Hematopoietic multipotent progenitor cell (in vitro differentiated cells): ENCODE results near the gene DPP6. TPM values are rescaled to one million over a fixed set of nuclear protein-coding genes. Genes with fewer than 3 reads are reported as not detected.

Source experiments
- DNase-seq, 3 donors: peaks; one replicate each; pipeline ENCODE4 v3.0.0-alpha.2; 2011 to 2015; ENCODE audit warnings: low read depth in 2 of 3, low spot score in 2 of 3
- total RNA-seq: library from RNA; depleted of rRNA; stranded (reverse); fragments of >200 nt; gene quantifications from one replicate; pipeline ENCODE4 v1.2.3, GENCODE V29; 2012

The DPP6 gene
- total RNA-seq, 1 donor: 0.27 TPM

GRCh38 chr7:154843670-154844237 is 791.6 kb downstream of the DPP6 start:
- no peak for DNase-seq

- no peak for DNase-seq
These were observed 792.3 kb downstream of the DPP6 start for GRCh38 chr7:154844499-154844898.

GRCh38 chr7:154844955-154845354 is 792.8 kb downstream of the DPP6 start:
- no peak for DNase-seq

GRCh38 chr7:154848464-154848863 is 796.3 kb downstream of the DPP6 start:
- no peak for DNase-seq

GRCh38 chr7:154852205-154852604 is 800.0 kb downstream of the DPP6 start:
- DNase-seq: no peak

- no peak for DNase-seq
These were observed 801.0 kb downstream of the DPP6 start for GRCh38 chr7:154853063-154853726.

GRCh38 chr7:154853727-154854095 is 801.5 kb downstream of the DPP6 start:
- DNase-seq: no peak

- DNase-seq: no peak
These were observed 802.6 kb downstream of the DPP6 start for GRCh38 chr7:154854836-154855235.

- no peak for DNase-seq
These were observed 803.2 kb downstream of the DPP6 start for GRCh38 chr7:154855366-154855765.

GRCh38 chr7:154856733-154857132 is 804.5 kb downstream of the DPP6 start:
- no peak for DNase-seq

- no peak for DNase-seq
These were observed 805.0 kb downstream of the DPP6 start for GRCh38 chr7:154857240-154857639.

- no peak for DNase-seq
These were observed 805.8 kb downstream of the DPP6 start for GRCh38 chr7:154857728-154858681.

- DNase-seq: no peak
These were observed 806.8 kb downstream of the DPP6 start for GRCh38 chr7:154858836-154859537.

GRCh38 chr7:154859747-154860620 is 807.8 kb downstream of the DPP6 start:
- no peak for DNase-seq

- no peak for DNase-seq
These were observed 808.6 kb downstream of the DPP6 start for GRCh38 chr7:154860621-154861375.

GRCh38 chr7:154861589-154861988 is 809.4 kb downstream of the DPP6 start:
- DNase-seq: no peak

- no peak for DNase-seq
These were observed 810.1 kb downstream of the DPP6 start for GRCh38 chr7:154862153-154862791.

- no peak for DNase-seq
These were observed 811.7 kb downstream of the DPP6 start for GRCh38 chr7:154863766-154864522.
